Testis (tissue), 3 donors: ENCODE measurements around the gene CHRD. TPM values are rescaled to one million over a fixed set of nuclear protein-coding genes. Genes with fewer than 3 reads are reported as not detected.
A peak's percentile ranks its signal among the peaks of the same experiment; 100 is the strongest.

Experiments
- DNase-seq: peaks from one replicate; pipeline ENCODE4 v3.0.0-alpha.2; 2019
- H3K27ac ChIP-seq, 2 donors: fragments of 200-600 bp; sonication (generic); one replicate each; pipeline ENCODE4 v1.5.1; 2019
- H3K27me3 ChIP-seq: fragments of 200-600 bp; sonication (generic); one replicate; pipeline ENCODE4 v1.5.1; 2019
- H3K36me3 ChIP-seq: fragments of 200-600 bp; sonication (generic); one replicate; pipeline ENCODE4 v1.5.1; 2017; ENCODE audit warnings: low read depth; ENCODE audit errors: missing control alignments
- H3K4me1 ChIP-seq: fragments of 200-600 bp; sonication (generic); one replicate; pipeline ENCODE4 v1.5.1; 2019
- H3K4me3 ChIP-seq, 2 donors: fragments of 200-600 bp; sonication (generic); one replicate each; pipeline ENCODE4 v1.5.1; 2017 to 2019
- H3K9me3 ChIP-seq: fragments of 200-600 bp; sonication (generic); one replicate; pipeline ENCODE4 v1.5.1; 2017
- CTCF ChIP-seq, 3 experiments: fragments of 450-650 bp in 2 of 3; fragments of 200-600 bp in 1 of 3; sonication (generic) in 1 of 3; IDR thresholded peaks; one replicate each; pipeline ENCODE4 v1.5.1; 2016 to 2019; ENCODE audit warnings: antibody characterized with exemption in 3 of 3, mild to moderate bottlenecking in 2 of 3, moderate library complexity in 1 of 3
- POLR2A ChIP-seq: fragments of 450-650 bp; IDR thresholded peaks from one replicate; pipeline ENCODE4 v1.6.1; 2017; ENCODE audit warnings: antibody characterized with exemption, mild to moderate bottlenecking, moderate library complexity
- WGBS, 2 donors: methylation state at CpG; one replicate each; pipeline ENCODE4 v1.1.5; 2018; 5-methylcytosine and 5-hydroxymethylcytosine counted together
- intact Hi-C: fragments of 100-400 bp; cut with DNase I; formaldehyde crosslinking; loops from one replicate; pipeline ENCODE4 v1.15.1; 2023; ENCODE audit warnings: low total_unique reads
- polyA plus RNA-seq: library from polyadenylated mRNA; stranded (reverse); fragments of 350-450 nt; fragmentation: Illumina TruSeq; extraction: RNeasy Lipid Tissue Mini Kit (QIAGEN cat#74804); gene quantifications from one replicate; pipeline ENCODE4 v1.2.3, GENCODE V29; 2014; ENCODE audit warnings: low read depth, low replicate concordance; ENCODE audit not compliant: insufficient read depth
- total RNA-seq, 2 donors: library from RNA; depleted of rRNA; stranded (reverse); fragments of >200 nt; gene quantifications; one replicate each; pipeline ENCODE4 v1.2.3, GENCODE V29; 2016

CHRD gene
- total and polyA plus RNA-seq, 3 donors from 2014 or later = 3.5 to 4.3 (median 4.3) TPM

- H3K27ac ChIP-seq = no peak overlapping the region
Observed at GRCh38 chr3:184371570-184372018, 8.3 kb upstream of the CHRD start.

GRCh38 chr3:184372296-184372821 is 7.5 kb upstream of the CHRD start:
- H3K27ac ChIP-seq = no peak overlapping the region
- peaks cover 9% of the 10 kb centered on the region for H3K4me1 ChIP-seq
- H3K4me3 ChIP-seq = no peak overlapping the region
- no peaks in the 10 kb centered on the region for H3K36me3 ChIP-seq
- 71 to 76% methylated on average over 8 of the region's 8 CpGs for WGBS, 2 donors
- no peak for DNase-seq
- intact Hi-C loops = loop anchor here (10.0 kb wide), 1 partner anchor 172 kb away; no protein-coding TSS in a partner anchor
- no peaks in the 10 kb centered on the region for H3K27me3 ChIP-seq
- no peaks in the 10 kb centered on the region for H3K9me3 ChIP-seq
- no peak for TF ChIP-seq CTCF (IDR thresholded peaks at IDR 0.05)
- no peak for TF ChIP-seq POLR2A

More at GRCh38 chr3:184371570-184372018, 8.3 kb upstream of the CHRD start:
- 49 to 60% methylated on average over 5 of the region's 5 CpGs for WGBS, 2 donors
- peak; percentile 84 for DNase-seq
- H3K27me3 ChIP-seq = no peaks in the 10 kb centered on the region
- intact Hi-C loops = loop anchor here (10.0 kb wide), 1 partner anchor 173 kb away; no protein-coding TSS in a partner anchor
- H3K4me1 ChIP-seq = peaks cover 9% of the 10 kb centered on the region
- TF ChIP-seq POLR2A (no peak), CTCF (IDR thresholded peaks at IDR 0.05) (peak; percentile 51 to 89 (median 77))
- no peak overlapping the region for H3K4me3 ChIP-seq
- H3K9me3 ChIP-seq = no peaks in the 10 kb centered on the region
- no peaks in the 10 kb centered on the region for H3K36me3 ChIP-seq

GRCh38 chr3:184372911-184373310 is 6.9 kb upstream of the CHRD start:
- no peak overlapping the region for H3K4me3 ChIP-seq
- TF ChIP-seq CTCF (IDR thresholded peaks at IDR 0.05) = no peak
- TF ChIP-seq POLR2A = no peak
- no peaks in the 10 kb centered on the region for H3K27me3 ChIP-seq
- DNase-seq = no peak
- 80 to 90% methylated on average over 2 to 5 of the region's 5 CpGs for WGBS, 2 donors
- no peak overlapping the region for H3K27ac ChIP-seq
- intact Hi-C loops = loop anchor here (10.0 kb wide), 1 partner anchor 172 kb away; no protein-coding TSS in a partner anchor
- H3K4me1 ChIP-seq = peaks cover 9% of the 10 kb centered on the region
- no peaks in the 10 kb centered on the region for H3K36me3 ChIP-seq
- no peaks in the 10 kb centered on the region for H3K9me3 ChIP-seq

- DNase-seq = no peak
- Histone ChIP-seq H3K9me3 (no peaks in the 10 kb centered on the region), H3K4me1 (peaks cover 10% of the 10 kb centered on the region), H3K27ac (no peak overlapping the region), H3K27me3 (no peaks in the 10 kb centered on the region), H3K36me3 (no peaks in the 10 kb centered on the region), H3K4me3 (no peak overlapping the region)
- intact Hi-C loops = loop anchor here (10.0 kb wide), 1 partner anchor 171 kb away; no protein-coding TSS in a partner anchor
- no peak for TF ChIP-seq POLR2A
- no peak for TF ChIP-seq CTCF (IDR thresholded peaks at IDR 0.05)
- 77 to 84% methylated on average over 6 of the region's 6 CpGs for WGBS, 2 donors
Observed at GRCh38 chr3:184373422-184373821, 6.4 kb upstream of the CHRD start.
